ENCODE results near the gene LUC7L.

- TF ChIP-seq, protein P1, sequence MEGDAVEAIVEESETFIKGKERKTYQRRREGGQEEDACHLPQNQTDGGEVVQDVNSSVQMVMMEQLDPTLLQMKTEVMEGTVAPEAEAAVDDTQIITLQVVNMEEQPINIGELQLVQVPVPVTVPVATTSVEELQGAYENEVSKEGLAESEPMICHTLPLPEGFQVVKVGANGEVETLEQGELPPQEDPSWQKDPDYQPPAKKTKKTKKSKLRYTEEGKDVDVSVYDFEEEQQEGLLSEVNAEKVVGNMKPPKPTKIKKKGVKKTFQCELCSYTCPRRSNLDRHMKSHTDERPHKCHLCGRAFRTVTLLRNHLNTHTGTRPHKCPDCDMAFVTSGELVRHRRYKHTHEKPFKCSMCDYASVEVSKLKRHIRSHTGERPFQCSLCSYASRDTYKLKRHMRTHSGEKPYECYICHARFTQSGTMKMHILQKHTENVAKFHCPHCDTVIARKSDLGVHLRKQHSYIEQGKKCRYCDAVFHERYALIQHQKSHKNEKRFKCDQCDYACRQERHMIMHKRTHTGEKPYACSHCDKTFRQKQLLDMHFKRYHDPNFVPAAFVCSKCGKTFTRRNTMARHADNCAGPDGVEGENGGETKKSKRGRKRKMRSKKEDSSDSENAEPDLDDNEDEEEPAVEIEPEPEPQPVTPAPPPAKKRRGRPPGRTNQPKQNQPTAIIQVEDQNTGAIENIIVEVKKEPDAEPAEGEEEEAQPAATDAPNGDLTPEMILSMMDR (IDR thresholded peaks at IDR 0.05; ENCODE audit: borderline replicate concordance, extremely low read depth, low read length, poor library complexity, severe bottlenecking) = no peak
- no peak for TF ChIP-seq EZH2 (IDR thresholded peaks at IDR 0.05; ENCODE audit: borderline replicate concordance, low read depth, low read length, severe bottlenecking)
Measured at GRCh38 chr16:179211-180092, 49.8 kb downstream of the LUC7L start.

Data from DND-41 (cell line).